Measurements from ENCODE around the gene KCTD16.

Gene KCTD16

DNA sequence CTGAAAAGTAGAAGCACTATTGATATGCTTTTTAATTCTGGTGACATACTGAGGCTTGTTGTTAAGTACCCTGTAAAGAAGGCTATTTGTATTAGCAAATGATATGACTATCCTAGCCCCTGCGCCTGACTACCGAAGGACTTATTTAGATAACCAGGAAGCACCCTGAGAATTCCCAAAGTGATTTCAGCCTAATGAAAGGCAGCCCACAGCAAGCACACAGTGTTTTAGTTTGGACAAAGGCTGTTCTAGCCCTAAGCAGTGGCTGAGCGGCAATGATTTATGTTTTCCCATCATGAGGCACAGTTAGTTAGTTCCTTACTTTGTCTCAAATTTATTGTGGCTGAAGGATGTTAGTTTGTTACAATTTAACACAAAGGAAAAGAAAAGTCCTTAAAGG is 235.3 kb downstream of the KCTD16 start:
- no peaks in the 10 kb centered on the region for H3K4me1 Mint-ChIP-seq
- H3K9me3 Mint-ChIP-seq: no peaks in the 10 kb centered on the region

DNA sequence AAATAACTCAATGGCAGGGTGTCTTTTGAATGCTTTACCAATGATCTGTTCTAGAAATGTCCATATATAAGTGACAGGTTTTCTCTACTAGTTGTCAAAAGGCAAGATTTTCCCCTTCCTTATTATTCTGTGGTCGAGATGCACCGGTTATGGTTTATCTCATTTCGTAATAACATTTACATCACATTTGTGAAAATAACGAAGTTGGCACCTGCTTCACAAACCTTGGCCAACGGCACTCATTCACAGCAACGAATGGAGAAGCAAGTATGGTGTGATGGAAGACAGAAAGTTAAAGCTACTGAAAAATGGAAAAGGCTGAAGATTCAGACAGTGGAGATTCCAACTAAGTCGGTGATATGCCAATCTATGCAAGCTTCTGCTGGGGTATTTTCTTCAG is 235.8 kb downstream of the KCTD16 start:
- Mint-ChIP-seq H3K4me1 (no peaks in the 10 kb centered on the region), H3K9me3 (peaks cover 1% of the 10 kb centered on the region), H3K36me3 (no peaks in the 10 kb centered on the region), H3K27ac (no peak overlapping the region), H3K4me3 (no peak overlapping the region), H3K27me3 (peaks cover 3% of the 10 kb centered on the region)

More for the DNA sequence above, 235.3 kb downstream of the KCTD16 start:
- Mint-ChIP-seq H3K27me3 (peaks cover 3% of the 10 kb centered on the region), H3K27ac (no peak overlapping the region), H3K4me3 (no peak overlapping the region), H3K36me3 (no peaks in the 10 kb centered on the region)

DNA sequence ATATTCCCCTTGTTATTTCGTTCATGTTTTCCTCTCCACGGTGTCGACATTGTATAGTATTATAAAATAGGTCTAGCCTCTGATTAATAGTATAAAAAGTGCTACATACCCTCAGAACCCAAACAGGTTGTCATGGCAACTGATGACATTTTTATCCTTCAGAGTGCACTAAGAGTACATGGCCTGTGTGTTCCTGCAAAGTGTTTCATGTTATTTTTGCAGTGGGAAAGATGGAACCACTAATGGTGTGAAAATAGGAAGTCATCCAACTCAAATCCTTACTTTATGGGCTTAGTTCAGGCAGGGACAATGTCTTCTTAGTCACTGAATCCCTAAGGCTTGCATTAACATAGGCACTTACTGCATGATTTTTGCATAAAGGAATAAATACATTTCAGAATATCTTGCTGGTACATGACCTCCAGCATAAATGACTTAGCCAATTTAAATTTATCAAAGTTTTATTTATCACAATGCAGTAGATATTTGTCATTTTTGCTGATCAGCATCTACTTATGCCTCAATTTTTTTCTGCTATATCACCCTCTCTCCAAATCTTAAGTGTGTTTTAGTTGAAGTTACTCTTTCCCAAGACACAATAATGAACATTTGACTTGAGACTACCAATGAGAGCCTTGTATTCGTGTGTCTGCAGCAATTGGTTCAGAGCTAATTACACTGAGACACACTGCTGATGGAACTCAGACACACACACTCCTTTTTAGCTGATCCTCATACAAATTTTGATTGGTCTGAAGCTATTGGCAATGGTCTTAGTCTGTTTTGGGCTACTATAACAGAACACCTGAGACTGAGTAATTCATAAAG is 243.7 kb downstream of the KCTD16 start:
- no peaks in the 10 kb centered on the region for H3K27me3 Mint-ChIP-seq
- H3K4me1 Mint-ChIP-seq: no peaks in the 10 kb centered on the region
- H3K4me3 Mint-ChIP-seq: no peak overlapping the region
- H3K27ac Mint-ChIP-seq: no peak overlapping the region
- no peaks in the 10 kb centered on the region for H3K36me3 Mint-ChIP-seq
- H3K9me3 Mint-ChIP-seq: peaks cover 21% of the 10 kb centered on the region

DNA sequence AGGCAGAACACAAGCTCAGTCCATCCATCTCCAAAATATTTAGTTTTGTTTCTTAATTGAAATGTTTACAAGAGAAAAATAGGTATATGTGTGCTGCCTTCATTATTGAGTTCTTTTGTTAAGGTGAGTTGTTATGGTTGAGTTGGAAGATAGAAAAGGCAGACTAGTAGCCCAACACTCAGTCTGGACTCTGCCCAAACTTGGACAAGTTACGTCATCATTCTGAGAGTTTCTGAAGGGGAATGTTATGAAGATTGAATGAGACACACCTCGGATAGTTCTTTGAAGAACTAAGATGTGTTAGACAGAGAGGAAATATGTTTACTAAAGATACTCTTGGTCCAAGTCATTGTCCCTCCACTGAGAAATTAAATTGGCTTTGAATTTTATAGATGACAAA is 245.5 kb downstream of the KCTD16 start:
- H3K4me3 Mint-ChIP-seq: no peak overlapping the region
- H3K27ac Mint-ChIP-seq: no peak overlapping the region
- H3K27me3 Mint-ChIP-seq: no peaks in the 10 kb centered on the region
- no peaks in the 10 kb centered on the region for H3K36me3 Mint-ChIP-seq
- peaks cover 22% of the 10 kb centered on the region for H3K9me3 Mint-ChIP-seq
- no peaks in the 10 kb centered on the region for H3K4me1 Mint-ChIP-seq

DNA sequence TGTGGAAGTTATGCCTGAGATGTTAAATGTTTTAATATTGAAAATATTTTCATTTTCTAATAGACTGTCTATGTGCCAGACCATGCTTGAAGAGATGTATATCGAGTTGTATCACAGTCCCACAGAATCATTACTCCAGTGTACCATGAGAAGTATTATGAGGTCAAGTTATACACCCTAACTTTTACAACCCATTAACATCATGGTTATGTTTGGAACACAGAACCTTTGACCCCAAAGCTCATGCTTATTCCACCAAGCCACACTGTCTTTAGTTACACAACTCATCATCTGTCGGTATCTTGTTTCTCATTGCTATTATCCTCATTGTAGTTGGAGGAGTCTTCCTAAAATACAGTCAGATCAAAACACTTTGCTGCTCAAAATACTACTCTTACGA is 248.0 kb downstream of the KCTD16 start:
- Mint-ChIP-seq H3K27me3 (no peaks in the 10 kb centered on the region), H3K4me1 (no peaks in the 10 kb centered on the region), H3K9me3 (peaks cover 10% of the 10 kb centered on the region), H3K27ac (no peak overlapping the region), H3K36me3 (no peaks in the 10 kb centered on the region), H3K4me3 (no peak overlapping the region)

DNA sequence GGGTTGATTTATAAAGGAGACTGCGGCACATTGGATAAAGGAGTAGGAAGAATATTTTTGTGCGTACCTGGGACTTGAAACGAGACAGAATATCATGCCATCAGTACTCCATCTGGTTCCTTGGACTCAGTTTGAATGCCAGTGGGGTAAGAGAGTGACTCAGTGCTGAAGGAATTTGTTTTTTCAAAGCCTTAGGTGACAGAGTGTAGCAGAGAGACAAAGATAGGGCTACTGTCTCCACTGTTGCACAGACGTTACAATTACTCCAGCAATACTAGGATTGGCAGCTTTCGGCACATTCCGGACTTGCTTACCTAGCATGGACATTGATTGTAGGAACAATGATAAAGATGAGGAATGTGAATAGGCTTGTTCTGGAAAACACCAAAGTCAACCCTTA is 250.7 kb downstream of the KCTD16 start:
- H3K27me3 Mint-ChIP-seq: no peaks in the 10 kb centered on the region
- H3K4me1 Mint-ChIP-seq: no peaks in the 10 kb centered on the region
- peaks cover 18% of the 10 kb centered on the region for H3K9me3 Mint-ChIP-seq
- no peaks in the 10 kb centered on the region for H3K36me3 Mint-ChIP-seq
- no peak overlapping the region for H3K4me3 Mint-ChIP-seq
- H3K27ac Mint-ChIP-seq: no peak overlapping the region

DNA sequence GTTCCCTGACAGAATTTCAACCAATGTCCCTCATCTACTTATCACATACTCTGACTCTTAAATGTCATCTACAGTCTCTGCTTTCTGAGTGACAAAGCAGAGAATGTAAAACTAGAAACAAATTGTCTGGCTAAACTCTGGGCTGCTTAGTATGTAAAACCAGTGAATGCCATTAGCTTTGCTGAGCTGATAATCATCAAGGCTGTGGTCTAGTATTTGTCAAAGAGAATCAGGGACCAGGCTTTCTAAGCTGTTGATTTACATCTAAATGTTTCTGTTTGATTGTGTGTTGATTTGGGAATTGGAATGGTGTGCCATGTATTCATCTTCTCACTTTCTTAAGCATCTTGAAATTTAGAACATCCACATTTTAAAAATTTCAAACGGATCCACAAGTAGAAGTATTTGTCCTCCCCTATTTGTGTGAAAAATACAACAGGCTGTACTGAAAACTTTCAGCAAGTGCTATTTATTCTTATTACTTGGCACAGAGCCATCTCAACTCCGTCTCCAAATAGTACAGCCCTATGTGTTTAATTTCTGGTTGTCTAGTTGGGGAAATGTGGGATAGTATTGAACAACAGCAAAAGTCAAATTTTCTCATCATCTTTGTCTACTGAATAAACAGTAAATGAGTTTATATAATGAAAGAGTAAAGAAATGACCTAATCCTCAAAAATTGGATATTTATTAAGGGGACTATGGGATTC is 251.5 kb downstream of the KCTD16 start:
- Mint-ChIP-seq H3K27ac (no peak overlapping the region), H3K9me3 (peaks cover 18% of the 10 kb centered on the region), H3K27me3 (no peaks in the 10 kb centered on the region), H3K4me1 (no peaks in the 10 kb centered on the region), H3K4me3 (no peak overlapping the region), H3K36me3 (no peaks in the 10 kb centered on the region)

DNA sequence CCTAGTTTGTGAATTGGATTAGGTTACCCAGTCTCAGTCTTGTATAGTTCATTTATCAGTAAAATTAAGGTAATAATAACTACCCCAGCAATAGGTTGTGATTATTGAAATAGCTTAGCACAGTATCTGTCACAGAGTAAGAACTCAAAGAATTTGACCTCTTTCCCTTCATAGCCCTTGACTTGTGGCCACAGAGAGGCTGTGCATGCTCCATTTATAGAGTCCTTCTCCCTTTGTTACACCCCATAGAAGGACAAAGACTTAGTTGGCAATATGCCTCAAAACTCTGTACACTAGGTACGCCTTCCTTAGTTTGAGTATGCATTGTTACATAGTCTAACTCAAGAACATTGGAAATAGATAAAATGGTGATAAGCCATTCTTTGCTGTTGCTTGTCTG is 257.2 kb downstream of the KCTD16 start:
- Mint-ChIP-seq H3K4me3 (no peak overlapping the region), H3K9me3 (peaks cover 18% of the 10 kb centered on the region), H3K4me1 (no peaks in the 10 kb centered on the region), H3K27me3 (no peaks in the 10 kb centered on the region), H3K36me3 (no peaks in the 10 kb centered on the region), H3K27ac (no peak overlapping the region)

DNA sequence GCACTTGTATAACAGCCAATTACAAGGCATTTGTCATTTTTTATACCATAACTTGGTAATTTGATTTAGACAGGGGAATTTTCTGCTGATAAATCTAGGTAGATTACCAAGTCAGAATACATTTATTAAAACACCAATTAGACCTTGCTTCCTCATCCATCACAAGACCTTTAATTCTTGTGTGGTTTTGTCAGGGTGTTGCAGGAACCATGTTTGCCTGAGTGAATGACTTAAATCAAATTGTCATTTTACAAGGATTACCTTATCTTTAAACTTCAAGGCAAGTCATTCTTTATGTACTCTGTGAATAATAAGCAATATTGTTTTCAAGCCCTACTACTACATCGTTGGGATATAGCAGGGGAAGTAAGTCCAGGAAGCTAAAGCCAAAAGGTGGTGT is 257.7 kb downstream of the KCTD16 start:
- no peaks in the 10 kb centered on the region for H3K4me1 Mint-ChIP-seq
- H3K27ac Mint-ChIP-seq: no peak overlapping the region
- no peaks in the 10 kb centered on the region for H3K36me3 Mint-ChIP-seq
- H3K4me3 Mint-ChIP-seq: no peak overlapping the region
- H3K9me3 Mint-ChIP-seq: peaks cover 18% of the 10 kb centered on the region
- H3K27me3 Mint-ChIP-seq: no peaks in the 10 kb centered on the region

DNA sequence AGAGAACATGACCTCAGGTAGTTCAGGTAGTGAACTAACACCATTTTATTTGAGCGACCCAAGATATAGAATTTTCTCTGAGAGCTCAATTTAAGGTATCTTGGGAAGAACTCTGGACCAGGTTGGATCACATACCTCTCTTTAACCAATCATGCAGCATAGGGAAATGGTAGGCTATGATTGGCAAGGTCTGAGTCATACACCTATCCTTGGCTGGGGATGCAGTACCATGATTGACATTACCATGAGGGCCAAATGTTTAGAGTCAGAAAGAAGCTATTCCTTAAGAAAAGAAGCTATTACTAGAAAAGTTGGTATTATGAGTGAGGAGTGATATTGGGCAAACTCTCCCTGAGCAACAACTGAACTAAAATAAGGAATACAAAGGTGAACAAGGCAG is 258.7 kb downstream of the KCTD16 start:
- Mint-ChIP-seq H3K36me3 (no peaks in the 10 kb centered on the region), H3K4me1 (no peaks in the 10 kb centered on the region), H3K27ac (no peak overlapping the region)

DNA sequence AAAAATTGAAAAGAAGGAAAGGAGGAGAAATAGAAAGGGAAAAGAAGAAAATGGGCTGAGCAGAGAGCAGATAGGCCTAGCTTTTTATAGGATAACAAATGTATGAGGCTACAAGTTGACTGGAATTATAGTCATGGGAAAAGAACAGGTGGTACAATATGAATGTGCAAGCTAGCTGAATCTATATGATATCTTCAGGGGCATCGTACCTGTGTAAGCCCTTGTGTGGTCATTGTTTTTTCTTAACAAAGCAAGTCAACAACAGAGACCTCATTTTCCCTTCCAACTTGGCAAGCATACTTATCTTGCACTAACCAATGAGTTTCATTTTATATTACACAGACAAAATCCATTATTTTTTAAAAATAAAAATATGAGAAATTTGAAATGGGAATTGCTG is 259.2 kb downstream of the KCTD16 start:
- H3K27ac Mint-ChIP-seq: no peak overlapping the region
- no peaks in the 10 kb centered on the region for H3K36me3 Mint-ChIP-seq
- peaks cover 15% of the 10 kb centered on the region for H3K9me3 Mint-ChIP-seq
- H3K4me3 Mint-ChIP-seq: no peak overlapping the region
- no peaks in the 10 kb centered on the region for H3K4me1 Mint-ChIP-seq
- H3K27me3 Mint-ChIP-seq: no peaks in the 10 kb centered on the region

More for the DNA sequence above, 258.7 kb downstream of the KCTD16 start:
- H3K9me3 Mint-ChIP-seq: peaks cover 18% of the 10 kb centered on the region
- no peaks in the 10 kb centered on the region for H3K27me3 Mint-ChIP-seq
- no peak overlapping the region for H3K4me3 Mint-ChIP-seq

DNA sequence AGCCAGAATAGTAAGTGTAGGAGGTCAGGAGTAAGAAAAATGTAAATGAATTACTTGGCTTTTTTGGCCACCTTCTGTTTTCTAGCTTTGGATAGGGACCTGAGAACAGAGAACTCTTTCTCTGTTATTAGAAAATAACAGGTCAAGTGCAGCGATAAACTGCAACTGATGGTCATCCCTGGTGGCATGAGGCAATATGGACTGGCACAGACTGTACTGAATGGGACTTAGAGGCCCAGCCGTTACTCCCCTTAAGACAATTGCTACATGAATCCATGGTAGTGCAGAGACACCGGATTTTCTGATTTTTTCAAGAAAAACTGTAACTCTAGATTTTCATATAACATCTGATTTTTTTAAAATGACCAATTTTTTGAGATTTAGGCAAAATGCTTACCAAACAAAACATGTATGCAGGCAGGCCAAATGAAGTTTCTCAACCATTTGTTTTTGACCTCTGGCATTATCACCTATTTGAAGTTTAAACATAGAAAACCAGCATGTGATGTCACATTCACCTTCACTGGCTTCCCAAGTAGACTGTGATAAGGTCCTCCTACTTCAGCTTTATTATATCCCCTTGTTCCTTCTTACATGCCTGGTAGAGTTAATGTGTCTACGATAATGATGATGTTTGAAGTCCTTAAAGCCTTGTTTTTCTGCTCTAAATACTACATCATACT is 262.6 kb downstream of the KCTD16 start:
- Mint-ChIP-seq H3K36me3 (no peaks in the 10 kb centered on the region), H3K9me3 (peaks cover 5% of the 10 kb centered on the region), H3K27ac (no peak overlapping the region), H3K4me3 (no peak overlapping the region), H3K27me3 (no peaks in the 10 kb centered on the region), H3K4me1 (no peaks in the 10 kb centered on the region)

DNA sequence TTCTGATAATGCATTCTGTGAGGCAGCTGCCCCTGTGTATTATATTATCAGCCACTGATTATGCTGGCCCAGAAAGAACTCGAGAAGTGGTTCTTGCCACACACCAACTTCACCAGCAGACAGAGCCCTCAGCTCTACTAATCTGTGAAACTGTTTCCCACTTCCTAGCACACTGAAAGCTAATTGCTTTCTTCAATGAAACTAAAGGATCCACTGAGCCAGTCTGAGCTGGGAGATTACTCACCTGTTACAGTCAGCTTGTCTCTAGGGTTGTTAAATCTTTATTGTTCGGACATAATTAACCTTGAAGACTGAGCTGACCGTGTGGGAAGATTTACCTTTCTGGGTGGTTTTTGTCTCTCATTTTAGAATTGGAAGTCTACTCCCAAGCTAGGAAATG is 263.2 kb downstream of the KCTD16 start:
- Mint-ChIP-seq H3K9me3 (peaks cover 5% of the 10 kb centered on the region), H3K4me1 (no peaks in the 10 kb centered on the region), H3K27me3 (no peaks in the 10 kb centered on the region), H3K4me3 (no peak overlapping the region), H3K27ac (no peak overlapping the region), H3K36me3 (no peaks in the 10 kb centered on the region)

DNA sequence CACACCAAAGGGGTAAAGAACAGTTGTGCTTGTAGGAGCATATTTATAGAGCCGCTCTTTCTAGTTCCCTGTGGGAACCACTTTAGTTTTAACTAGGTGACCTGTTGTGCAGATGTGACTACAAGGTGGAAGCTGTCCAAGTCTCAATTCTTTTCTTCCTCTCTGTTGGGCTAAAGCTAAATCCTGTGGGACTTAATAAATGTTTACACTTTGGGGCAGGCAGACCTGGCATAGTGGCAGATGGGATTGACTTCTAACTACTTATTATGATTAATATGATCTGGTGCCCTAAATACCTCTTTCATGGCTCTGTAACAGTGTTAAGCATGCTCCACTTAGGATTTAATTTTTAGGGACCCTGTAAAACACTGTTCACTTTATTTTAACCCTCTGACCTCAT is 265.3 kb downstream of the KCTD16 start:
- Mint-ChIP-seq H3K36me3 (no peaks in the 10 kb centered on the region), H3K4me3 (no peak overlapping the region), H3K4me1 (no peaks in the 10 kb centered on the region), H3K9me3 (peaks cover 8% of the 10 kb centered on the region), H3K27me3 (no peaks in the 10 kb centered on the region), H3K27ac (no peak overlapping the region)

DNA sequence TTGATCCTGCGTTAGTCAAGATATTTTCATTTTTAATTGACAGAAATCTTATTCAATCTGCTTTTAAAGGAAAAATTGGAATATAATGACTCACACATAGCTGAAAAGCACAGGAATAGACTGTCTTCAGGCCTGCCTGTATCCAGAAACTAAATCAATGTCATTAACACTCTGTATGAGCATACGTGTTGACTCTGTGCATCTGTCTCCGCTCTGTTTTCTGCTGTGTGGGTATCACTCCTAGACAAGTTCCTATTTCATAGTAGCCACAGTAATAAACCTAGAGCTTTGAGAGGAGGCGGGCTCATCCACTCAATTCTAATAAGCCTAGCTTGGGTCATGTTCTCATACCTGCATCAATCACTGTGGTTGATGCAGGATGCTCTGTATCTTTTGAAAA is 267.6 kb downstream of the KCTD16 start:
- Mint-ChIP-seq H3K27me3 (no peaks in the 10 kb centered on the region), H3K4me1 (no peaks in the 10 kb centered on the region), H3K4me3 (no peak overlapping the region), H3K9me3 (peaks cover 17% of the 10 kb centered on the region), H3K36me3 (peaks cover 4% of the 10 kb centered on the region), H3K27ac (no peak overlapping the region)

DNA sequence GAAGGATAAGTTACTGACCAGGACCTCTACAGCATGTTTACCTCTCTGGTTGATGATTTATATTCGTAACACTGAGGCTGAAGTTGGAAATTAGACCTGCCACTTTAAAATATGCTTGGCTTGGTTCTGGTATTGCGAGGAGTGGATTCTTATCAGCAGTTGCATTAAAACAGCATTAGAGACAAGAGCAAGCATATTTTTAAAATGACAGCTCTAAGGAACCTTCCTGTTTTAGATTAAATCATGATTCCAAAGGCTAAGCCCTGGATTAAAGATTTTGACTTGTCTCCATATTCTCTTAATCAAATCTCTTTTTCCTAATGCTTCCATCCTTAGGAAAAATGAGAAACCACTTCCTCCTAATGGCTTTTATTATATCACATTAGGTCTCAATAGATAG is 277.8 kb downstream of the KCTD16 start:
- no peak overlapping the region for H3K27ac Mint-ChIP-seq
- H3K36me3 Mint-ChIP-seq: peaks cover 1% of the 10 kb centered on the region
- H3K27me3 Mint-ChIP-seq: no peaks in the 10 kb centered on the region
- H3K9me3 Mint-ChIP-seq: peaks cover 27% of the 10 kb centered on the region
- H3K4me1 Mint-ChIP-seq: no peaks in the 10 kb centered on the region
- H3K4me3 Mint-ChIP-seq: no peak overlapping the region
